ACHN (cell line): ENCODE results near the gene LURAP1L.
"Not testable (repeated sequence)": the region's sequence is repeated elsewhere in the genome, so short reads cannot be mapped to it uniquely, and the experiment has no call there.

Experiments used
- DNase-seq: peaks from one replicate; pipeline ENCODE4 v3.0.0-alpha.2; 2015
- in situ Hi-C: cut with HindIII; loops from 2 replicates; pipeline ENCODE4 v1.10.0; 2017; ENCODE audit warnings: low sequenced_read_pairs, low pct_ligation_motif_present, low pct_unique_long_range_greater_than_20kb

LURAP1L gene

DNA sequence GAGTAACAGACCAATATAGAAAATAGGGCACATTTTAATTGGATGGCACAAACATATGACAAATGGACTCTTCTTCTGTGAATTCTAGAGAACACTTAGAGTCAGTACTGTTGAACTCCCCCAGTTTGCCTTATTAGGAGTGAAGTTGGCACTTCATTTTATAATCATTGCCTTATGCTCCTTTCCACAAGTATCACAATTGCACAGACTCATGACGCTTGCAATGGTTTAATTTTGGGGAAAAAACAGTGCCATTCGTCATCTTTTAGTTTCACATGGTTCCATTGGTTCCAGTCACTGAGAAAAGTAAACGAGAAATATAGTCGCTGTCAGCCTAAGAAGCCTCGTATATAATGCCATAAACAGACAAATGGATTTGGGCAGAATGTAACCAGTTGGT is 71.2 kb downstream of the LURAP1L start:
- DNase-seq: no peak
- in situ Hi-C loops: no loop called here

- in situ Hi-C loops: no loop called here
Measured at GRCh38 chr9:12847561-12847960, 72.7 kb downstream of the LURAP1L start.

GRCh38 chr9:12849486-12850003 is 74.7 kb downstream of the LURAP1L start:
- DNase-seq: no peak
- in situ Hi-C loops: no loop called here

More at GRCh38 chr9:12847561-12847960, 72.7 kb downstream of the LURAP1L start:
- DNase-seq: no peak

DNA sequence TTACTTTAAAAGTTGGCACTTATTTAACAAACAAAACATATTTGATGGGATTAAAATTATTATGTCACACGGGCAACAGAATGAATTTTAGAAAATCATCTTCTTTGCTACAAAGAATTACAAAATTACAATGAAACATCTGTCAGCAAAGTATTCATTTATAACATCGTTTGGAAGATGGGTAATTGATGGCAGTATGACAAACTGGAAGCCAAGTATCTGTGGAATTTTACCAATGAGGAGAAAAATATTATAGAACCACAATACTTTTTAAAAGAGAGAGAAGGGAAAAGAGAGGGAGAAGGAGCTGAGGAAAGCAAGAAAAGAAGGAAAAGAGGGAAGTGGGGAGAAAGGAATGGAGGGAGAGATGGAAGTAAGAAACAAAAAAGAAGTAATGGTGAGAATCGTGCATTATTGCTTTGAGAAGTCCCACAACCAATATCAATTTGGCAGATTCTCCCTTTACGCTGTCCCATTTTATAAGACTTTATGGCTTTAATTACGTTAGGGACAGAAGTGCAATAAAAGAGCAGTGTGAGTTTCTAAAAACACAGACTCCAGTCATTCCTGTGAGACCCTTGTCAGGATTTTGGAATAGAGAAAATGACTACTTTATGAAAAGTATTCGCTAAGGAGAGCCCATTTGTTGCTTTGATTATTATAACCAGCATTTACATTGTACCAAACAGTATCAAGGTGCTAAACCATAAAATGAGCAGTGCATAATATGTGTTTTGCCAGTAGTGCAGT is 76.7 kb downstream of the LURAP1L start:
- in situ Hi-C loops: no loop called here
- no peak for DNase-seq

- in situ Hi-C loops: no loop called here
- DNase-seq: no peak
Measured at GRCh38 chr9:12853051-12853450, 78.2 kb downstream of the LURAP1L start.

DNA sequence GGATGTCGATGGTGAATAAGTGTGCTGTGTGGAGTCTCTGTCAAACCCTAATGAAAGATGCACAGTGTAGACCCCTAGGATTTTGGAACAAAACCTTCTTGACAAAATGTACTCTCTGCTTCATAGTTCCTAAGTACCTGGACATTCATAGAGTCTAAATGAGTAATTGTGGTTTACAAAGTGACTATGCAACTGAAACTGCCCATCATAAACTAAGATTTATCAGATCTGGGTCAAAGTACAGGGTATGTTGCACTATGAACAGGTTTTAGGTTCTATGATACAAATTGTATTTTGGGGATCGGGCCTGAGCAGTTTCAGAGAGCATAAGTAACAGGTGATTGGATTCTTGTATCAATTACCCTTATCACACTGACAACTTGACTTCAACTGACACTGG is 79.4 kb downstream of the LURAP1L start:
- in situ Hi-C loops: no loop called here
- DNase-seq: no peak

GRCh38 chr9:12855066-12855465 is 80.2 kb downstream of the LURAP1L start:
- no peak for DNase-seq
- in situ Hi-C loops: no loop called here

GRCh38 chr9:12856603-12857002 is 81.8 kb downstream of the LURAP1L start:
- in situ Hi-C loops: no loop called here
- no peak for DNase-seq

DNA sequence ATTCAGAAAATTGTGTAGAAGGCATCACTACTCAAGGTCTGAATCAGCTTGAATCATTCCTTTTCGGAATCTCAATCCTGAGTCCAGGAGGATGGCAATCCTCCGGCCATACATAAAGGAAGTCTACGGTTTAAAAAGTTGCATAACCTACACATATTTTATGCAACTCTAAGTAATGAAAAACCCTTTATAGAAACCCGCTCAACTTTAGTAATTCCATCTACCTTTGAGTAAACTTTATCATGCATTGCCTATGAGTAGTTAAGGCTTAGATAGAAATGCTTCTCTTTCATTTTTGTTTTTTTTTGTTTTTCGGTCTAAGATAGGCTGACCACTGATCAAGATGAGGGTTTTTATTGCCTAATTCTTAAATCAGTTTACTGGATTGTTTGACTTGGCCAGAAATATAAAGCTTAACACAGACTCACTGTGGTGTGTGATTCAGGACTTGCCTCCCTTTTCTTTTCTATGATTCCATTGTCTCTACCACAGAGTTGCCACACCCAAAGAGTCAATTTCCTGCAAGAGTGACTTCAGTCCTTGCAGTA is 85.0 kb downstream of the LURAP1L start:
- in situ Hi-C loops: no loop called here
- no peak for DNase-seq

DNA sequence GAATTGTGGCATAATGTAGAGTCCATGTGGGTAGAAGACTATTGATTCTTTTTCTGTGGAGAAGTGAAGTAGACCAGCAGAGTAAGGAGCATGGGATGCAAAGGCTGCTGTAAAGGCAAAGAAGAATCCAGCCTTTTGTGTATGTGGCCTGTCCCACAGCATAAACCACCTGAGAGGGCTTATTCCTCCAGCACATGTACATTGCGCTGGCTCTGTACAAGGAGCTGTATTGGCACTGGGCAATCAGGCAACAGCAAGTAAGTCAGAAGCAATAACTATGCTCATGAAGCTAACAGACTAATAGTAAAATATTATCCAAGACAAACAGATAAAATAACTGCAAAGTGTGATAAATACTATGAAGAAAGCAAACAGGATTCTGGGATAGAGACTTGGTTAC is 86.2 kb downstream of the LURAP1L start:
- in situ Hi-C loops: no loop called here
- no peak for DNase-seq

GRCh38 chr9:12862611-12863410 is 88.0 kb downstream of the LURAP1L start:
- no peak for DNase-seq
- in situ Hi-C loops: no loop called here

GRCh38 chr9:12863618-12864017 is 88.8 kb downstream of the LURAP1L start:
- in situ Hi-C loops: no loop called here
- DNase-seq: no peak

- DNase-seq, in situ Hi-C loops: not testable (repeated sequence)
Measured at GRCh38 chr9:12865380-12865779, 90.6 kb downstream of the LURAP1L start.
